Measurements from ENCODE around the gene TRPC3. TPM values are rescaled to one million over a fixed set of nuclear protein-coding genes. Genes with fewer than 3 reads are reported as not detected.
A peak's percentile ranks its signal among the peaks of the same experiment; 100 is the strongest.

The TRPC3 gene
- not detected for total RNA-seq (2021; fragmentation: NEBNext Ultra II Directional; extraction: Animal tissue kit (Norgen Biotek cat#: 25700))
- long read RNA-seq: 0 reads

- no peak within 1 kb of the TSS for H3K27ac Mint-ChIP-seq
- H3K27me3 Mint-ChIP-seq (ENCODE audit: insufficient read depth): peaks cover 32% of the 10 kb centered on the region
- no peak for TF ChIP-seq CTCF (IDR thresholded peaks at IDR 0.05)
- peak within 1 kb of the TSS; percentile 89 for H3K4me3 Mint-ChIP-seq
- H3K9me3 Mint-ChIP-seq: no peaks in the 10 kb centered on the region
- no peak for DNase-seq
- H3K4me1 Mint-ChIP-seq (ENCODE audit: low read depth): peaks cover 9% of the 10 kb centered on the region
- no peaks in the 10 kb centered on the region for H3K36me3 Mint-ChIP-seq (ENCODE audit: low read depth)
These were observed at the start of gene TRPC3 for GRCh38 chr4:121951521-121952110. TRPC3 (minus strand) TSS chr4:121952060; CDS start chr4:121951680, 380 bp downstream.

GRCh38 chr4:122000849-122001248 is 49.0 kb upstream of the TRPC3 start:
- no peaks in the 10 kb centered on the region; the same call in 1 of the 2 replicates for H3K4me1 Mint-ChIP-seq (ENCODE audit: low read depth)
- no peaks in the 10 kb centered on the region for H3K9me3 Mint-ChIP-seq
- H3K36me3 Mint-ChIP-seq (ENCODE audit: low read depth): no peaks in the 10 kb centered on the region
- H3K27me3 Mint-ChIP-seq (ENCODE audit: insufficient read depth): peaks cover 6% of the 10 kb centered on the region
- H3K27ac Mint-ChIP-seq: no peak overlapping the region
- TF ChIP-seq CTCF (IDR thresholded peaks at IDR 0.05): no peak
- no peak for DNase-seq
- no peak overlapping the region for H3K4me3 Mint-ChIP-seq

GRCh38 chr4:121998024-121998423 is 46.2 kb upstream of the TRPC3 start:
- TF ChIP-seq CTCF (IDR thresholded peaks at IDR 0.05): no peak
- H3K27me3 Mint-ChIP-seq (ENCODE audit: insufficient read depth): peaks cover 4% of the 10 kb centered on the region
- no peaks in the 10 kb centered on the region for H3K4me1 Mint-ChIP-seq (ENCODE audit: low read depth)
- H3K9me3 Mint-ChIP-seq: no peaks in the 10 kb centered on the region
- no peak overlapping the region for H3K4me3 Mint-ChIP-seq
- no peak for DNase-seq
- H3K27ac Mint-ChIP-seq: no peak overlapping the region
- H3K36me3 Mint-ChIP-seq (ENCODE audit: low read depth): no peaks in the 10 kb centered on the region

GRCh38 chr4:121995790-121996537 is 44.1 kb upstream of the TRPC3 start:
- no peak for TF ChIP-seq CTCF (IDR thresholded peaks at IDR 0.05)
- Mint-ChIP-seq H3K36me3 (ENCODE audit: low read depth) (no peaks in the 10 kb centered on the region), H3K4me1 (ENCODE audit: low read depth) (no peaks in the 10 kb centered on the region), H3K27ac (no peak overlapping the region), H3K4me3 (no peak overlapping the region), H3K9me3 (no peaks in the 10 kb centered on the region), H3K27me3 (ENCODE audit: insufficient read depth) (peaks cover 4% of the 10 kb centered on the region)
- no peak for DNase-seq

GRCh38 chr4:121991968-121992367 is 40.1 kb upstream of the TRPC3 start:
- H3K27ac Mint-ChIP-seq: no peak overlapping the region
- DNase-seq: no peak
- peaks cover 3% of the 10 kb centered on the region; the same call in 1 of the 2 replicates for H3K27me3 Mint-ChIP-seq (ENCODE audit: insufficient read depth)
- H3K4me3 Mint-ChIP-seq: no peak overlapping the region
- peaks cover 5% of the 10 kb centered on the region; the same call in 1 of the 2 replicates for H3K4me1 Mint-ChIP-seq (ENCODE audit: low read depth)
- H3K36me3 Mint-ChIP-seq (ENCODE audit: low read depth): no peaks in the 10 kb centered on the region
- no peak for TF ChIP-seq CTCF (IDR thresholded peaks at IDR 0.05)
- no peaks in the 10 kb centered on the region for H3K9me3 Mint-ChIP-seq
